HG02981 (cell line): ENCODE results near the gene CHCT1.
A peak's percentile ranks its signal among the peaks of the same experiment; 100 is the strongest.
"Not testable (repeated sequence)": the region's sequence is repeated elsewhere in the genome, so short reads cannot be mapped to it uniquely, and the experiment has no call there.

Source experiments
- ATAC-seq: cut with Tn5 transposase; IDR thresholded peaks from one replicate; pipeline ENCODE4 v1.9.1; 2021; ENCODE audit warnings: mild to moderate bottlenecking, moderate library complexity; ENCODE audit not compliant: unreplicated experiment

The CHCT1 gene

DNA sequence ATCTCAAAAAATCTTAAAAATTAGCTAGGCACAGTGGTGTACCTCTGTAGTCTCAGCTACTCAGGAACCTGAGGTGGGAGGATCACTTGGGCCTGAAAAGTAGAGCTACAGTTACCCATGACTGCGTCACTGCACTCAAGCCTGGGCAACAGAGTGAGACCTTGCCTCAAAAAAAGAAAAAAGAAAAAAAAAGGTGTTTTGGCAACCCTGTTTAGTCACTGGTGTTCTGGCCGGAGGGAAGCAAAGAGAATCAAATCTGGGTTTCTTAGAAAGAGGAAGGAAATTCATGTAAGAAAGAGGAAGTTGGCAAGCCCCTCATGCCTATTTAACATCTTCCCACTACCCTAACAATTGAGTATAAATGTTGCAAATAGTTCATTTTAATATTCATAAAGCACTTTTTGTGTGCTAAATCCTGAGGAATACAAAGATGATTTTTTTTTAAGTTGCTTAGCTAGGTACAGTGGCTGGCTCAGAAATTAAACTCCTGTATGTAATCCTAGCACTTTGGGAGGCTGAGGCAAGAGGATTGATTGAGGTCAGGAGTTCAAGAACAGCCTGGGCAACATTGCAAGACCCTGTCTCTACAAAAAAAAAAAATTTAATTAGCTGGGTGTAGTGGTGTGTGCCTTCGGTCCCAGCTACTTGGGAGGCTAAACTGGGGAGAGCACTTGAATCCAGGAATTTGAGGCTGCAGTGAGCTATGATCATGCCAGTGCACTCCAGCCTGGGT lies 23.9 kb upstream of the CHCT1 start:
- ATAC-seq, result peak; percentile 66

DNA sequence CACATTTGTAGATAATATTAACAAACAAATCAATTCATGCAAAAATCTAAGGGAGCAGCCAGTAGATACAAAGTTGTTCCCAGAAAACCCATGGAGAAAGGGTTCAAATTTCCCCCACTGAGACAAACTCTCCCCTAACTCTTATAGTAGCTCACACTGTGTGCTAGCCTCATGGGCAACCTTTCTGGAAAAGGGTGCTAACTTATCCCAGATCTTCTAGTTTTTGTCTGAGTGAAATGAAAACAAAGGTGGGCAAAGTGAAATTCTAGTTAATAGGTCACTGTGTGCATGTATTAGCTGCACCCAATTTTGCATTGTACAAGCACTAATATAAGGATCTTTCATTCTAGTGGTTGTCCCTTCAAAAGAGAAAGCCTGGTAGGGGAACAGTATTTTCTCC lies 20.5 kb upstream of the CHCT1 start:
- ATAC-seq, result no peak

DNA sequence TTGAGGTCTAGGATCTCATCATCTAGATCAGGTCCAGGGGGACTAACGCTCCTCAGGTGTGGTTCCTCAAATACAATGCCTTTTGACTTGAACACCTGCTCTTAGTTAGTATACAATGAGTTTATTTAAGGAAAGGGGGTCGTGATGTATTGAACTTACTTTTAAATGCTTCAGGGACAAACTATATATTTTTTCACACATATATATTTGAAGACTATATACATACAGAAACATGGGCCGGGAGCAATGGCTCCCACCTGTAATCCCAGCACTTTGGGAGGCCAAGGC lies 18.8 kb upstream of the CHCT1 start:
- no peak for ATAC-seq

DNA sequence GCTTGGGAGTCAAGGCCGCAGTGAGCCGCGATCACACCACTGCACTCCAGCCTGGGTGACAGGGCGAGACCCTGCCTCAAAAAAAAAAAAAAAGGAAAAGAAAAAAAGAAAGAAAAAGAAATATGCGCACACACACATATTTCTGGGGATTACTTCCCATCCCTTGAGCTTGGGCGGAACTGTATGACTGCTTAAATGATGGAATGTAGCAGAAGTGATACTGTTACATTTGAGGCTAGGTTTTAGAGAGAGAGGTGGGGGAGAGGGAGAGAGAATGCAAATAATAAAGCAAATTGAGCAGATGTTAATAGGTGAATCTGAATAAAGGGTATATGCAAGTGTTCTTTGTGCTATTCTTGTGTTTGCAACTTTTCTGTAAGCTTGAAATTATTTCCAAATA lies 18.3 kb upstream of the CHCT1 start:
- no peak for ATAC-seq

DNA sequence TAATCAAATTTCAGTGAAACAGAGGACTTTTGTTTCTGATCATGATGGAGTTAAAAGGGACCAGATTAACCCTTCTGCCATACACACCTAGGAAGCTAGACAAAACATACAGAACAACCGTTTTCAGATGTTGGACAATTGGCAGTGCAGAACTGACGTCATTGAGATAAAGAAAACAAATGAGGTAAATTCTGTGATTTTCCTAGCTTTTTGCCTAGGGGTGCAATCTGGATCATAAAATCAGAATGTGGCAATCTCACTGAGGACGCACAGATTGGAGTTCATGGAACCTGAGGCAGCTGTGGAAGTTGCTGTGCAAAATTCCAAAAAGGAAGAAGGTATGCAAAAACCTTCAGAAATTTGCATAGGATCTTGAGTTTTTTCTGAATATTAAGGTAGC lies 15.4 kb upstream of the CHCT1 start:
- no peak for ATAC-seq

DNA sequence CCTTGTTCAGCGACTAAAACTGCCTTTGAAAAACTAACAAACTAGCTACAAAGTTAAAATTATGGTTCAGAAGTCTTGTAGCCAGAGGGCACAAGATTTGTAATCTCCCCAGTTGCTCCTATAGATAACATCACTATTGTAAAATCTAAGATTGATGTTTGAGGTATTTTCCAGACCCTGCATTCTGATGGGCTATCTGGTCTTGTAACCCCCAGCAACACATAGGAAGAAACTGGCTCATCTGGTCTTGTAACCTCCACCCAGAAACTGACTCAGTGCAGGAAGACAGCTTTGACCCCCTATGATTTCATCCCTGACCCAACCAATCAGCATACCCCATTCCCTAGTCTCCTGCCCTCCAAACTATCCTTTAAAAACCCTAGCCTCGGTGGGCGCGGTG lies 12.3 kb upstream of the CHCT1 start:
- ATAC-seq, result no peak

DNA sequence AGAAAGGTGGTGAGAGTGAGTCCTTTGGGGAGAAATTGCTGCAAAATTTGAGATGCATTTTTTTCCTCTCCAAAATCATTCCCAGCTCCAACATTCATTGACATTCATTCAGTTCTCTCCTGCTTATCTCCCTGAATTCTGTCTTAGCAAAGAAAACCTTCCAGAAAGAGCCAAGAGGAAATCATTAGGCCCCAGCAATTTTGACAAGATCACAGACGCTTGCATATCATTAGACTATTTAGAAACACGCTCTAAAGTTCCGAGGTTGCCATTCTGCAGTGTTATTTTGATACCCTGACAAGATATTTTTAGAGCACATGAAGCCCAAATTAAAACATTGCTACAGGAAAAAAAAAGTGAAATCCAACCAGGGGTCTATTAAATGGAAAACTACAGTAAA lies 9.6 kb upstream of the CHCT1 start:
- ATAC-seq, result no peak

DNA sequence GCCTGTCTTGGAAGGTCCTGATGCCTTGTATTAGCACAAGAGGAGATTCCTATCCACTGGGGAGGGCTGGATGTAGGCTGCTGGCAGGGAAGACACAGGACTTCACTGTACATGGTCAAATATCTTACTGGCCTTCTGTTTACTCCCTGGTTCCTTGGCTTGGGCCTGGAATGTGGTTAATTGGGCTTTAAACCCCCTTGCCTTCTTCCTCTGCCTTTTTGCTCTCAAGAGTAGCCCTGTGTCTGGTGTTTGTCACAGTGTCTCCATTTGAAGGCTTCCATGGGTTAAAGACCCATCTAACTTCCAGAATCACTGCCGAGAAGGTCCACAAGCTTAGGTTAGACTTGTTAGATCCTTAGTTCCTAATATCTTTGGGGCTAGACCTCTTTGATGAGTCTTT lies 7.1 kb upstream of the CHCT1 start:
- no peak for ATAC-seq

DNA sequence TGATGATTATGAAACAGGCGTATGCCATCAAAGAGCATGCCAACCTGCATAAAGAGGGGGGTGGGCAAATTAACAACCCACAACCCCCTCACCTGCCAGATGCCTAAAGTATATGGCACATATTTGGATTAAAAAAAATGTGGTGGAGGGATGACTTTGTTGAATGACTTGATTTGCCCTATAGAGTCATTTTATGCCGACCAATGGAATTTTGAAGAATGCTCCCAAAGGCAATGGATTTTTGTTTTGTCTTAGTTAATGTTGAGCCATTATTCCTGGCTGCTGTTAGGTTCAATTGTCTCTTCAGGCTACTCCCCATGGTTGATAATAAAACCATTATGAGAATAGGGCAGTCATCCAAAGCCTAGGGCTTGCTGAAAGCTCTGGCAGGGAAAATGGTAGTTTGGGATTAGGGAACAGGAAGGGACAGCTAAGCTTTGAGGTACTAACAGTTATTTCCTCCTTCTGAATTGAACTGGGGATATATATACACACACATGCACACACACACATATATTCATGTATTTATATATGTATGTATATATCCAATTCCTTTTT lies 5.8 kb upstream of the CHCT1 start:
- ATAC-seq, result no peak

DNA sequence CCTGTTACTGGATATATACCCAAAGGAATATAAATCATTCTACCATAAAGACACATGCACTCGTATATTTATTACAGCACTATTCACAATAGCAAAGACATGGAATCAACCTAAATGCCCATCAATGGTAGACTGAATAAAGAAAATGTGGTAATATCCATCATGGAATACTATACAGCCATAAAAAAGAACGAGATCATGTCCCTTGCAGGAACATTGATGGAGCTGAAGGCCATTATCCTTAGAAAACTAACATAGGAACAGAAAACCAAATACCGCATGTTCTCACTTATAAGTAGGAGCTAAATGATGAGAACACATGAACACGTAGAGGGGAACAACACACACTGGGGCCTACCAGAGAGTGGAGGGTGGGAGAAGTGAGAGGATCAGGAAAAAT lies 3.3 kb upstream of the CHCT1 start:
- not testable (repeated sequence) for ATAC-seq

DNA sequence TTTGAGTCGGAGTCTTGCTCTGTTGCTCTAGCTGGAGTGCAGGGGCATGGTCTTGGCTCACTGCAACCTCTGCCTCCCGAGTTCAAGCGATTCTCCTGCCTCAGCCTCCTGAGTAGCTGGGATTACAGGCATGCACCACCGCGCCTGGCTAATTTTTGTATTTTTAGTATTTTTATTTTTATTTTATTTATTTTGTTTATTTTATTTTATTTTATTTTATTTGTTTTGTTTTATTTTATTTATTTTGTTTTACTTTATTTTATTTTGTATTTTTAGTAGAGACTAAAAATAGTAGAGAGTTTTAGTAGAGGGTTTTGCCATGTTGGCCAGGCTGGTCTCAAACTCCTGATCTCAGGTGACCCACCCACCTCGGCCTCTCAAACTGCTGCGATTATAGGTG lies 2.4 kb upstream of the CHCT1 start:
- not testable (repeated sequence) for ATAC-seq

DNA sequence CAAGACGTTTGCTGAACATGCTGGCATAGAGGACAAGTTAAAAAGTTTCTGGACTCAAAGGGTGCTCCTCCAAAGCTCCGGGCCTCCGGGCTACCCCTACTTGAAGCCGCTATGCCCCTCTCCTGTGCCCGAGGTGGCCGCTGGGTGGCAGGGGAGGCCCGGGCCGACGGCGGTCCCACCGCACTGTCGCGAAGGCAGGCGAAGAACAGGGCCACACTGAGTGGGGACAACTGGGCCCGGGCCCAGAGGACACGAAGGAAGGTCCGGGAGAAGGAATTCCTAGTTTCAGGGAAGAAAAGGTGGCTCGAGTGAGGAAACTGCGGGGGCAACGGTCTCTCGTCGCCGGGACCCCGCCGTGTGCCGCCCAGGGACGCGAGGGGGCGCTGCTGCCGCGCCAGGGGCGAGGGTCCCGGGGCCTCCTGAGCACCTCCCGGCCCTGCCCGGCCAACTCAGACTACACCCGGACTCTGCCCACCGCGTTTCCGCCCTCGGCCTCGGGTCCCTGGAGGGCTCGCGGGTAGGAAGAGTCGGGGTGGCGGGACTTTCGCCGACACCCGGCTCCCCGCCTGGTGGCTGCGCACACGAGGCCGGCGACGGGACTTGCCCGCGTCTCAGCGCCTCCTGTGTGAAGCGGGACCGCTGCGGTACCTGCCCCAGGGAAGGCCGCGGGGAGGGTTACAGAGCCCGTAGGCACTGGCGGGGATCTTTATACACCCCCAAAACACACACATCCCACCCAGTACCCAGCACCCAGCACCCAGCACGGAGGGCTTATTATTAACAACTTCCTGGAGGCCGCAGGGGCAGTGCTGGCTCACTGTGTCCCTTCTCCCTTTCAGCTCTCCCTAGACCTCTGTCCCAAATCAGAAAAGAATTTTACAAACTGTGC lies 772 bp upstream of the CHCT1 start:
- peak; percentile 90 for ATAC-seq

DNA sequence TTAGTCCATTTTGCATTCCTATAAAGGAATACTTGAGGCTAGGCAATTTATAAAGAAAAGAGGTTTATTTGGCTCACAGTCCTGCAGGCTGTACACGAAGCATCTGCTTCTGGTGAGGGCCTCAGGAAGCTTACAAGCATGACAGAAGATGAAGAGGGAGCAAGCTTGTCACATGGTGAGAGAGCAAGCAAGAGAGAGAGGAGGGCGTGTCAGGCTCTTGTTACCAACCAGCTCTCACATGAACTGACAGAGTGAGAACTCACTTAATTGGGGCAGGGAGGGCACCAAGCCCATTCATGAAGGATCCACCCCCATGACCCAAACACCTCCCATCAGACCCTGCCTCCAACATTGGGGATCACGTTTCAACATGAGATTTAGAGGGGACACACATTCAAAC lies 1.6 kb downstream of the CHCT1 start:
- no peak for ATAC-seq

DNA sequence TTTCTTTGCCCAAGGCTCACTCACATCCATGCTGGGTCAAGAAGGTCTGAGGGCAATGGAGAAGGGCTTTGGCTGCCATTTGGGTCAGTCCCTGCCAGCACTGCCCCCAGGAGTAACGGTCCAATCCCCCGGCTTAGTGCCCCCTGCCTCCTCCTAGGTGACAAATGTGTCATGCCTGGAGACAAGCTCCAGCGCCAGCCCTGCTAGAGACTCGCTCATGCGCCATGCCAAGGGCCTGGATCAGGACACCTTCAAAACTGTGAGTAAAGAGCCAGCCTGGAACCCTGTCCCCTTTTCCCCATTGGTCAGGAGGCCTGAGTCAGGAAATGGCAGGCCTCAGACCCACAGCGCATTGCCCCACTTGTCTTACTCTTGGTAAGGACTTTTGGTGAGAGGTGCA lies 3.3 kb downstream of the CHCT1 start:
- no peak for ATAC-seq

DNA sequence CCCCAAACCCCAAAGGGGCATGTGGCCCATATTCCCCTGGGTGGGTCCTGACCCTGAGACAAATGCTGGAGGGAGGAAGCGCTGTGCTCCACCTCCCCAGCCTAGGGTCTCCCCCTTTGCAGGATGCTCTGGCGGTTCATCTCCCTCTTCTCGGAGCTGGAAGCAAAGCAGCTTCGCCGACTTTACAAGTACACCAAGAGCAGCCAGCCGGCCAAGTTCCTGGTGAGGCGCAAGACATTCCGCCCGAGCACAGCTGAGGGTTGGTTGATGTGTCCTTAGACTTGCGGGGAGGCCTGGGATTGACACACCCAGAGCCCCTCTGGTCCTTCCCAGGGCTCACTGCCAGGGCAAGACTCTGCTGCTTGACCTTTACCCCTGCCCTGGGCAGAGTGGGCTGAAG lies 4.3 kb downstream of the CHCT1 start:
- ATAC-seq, result no peak

DNA sequence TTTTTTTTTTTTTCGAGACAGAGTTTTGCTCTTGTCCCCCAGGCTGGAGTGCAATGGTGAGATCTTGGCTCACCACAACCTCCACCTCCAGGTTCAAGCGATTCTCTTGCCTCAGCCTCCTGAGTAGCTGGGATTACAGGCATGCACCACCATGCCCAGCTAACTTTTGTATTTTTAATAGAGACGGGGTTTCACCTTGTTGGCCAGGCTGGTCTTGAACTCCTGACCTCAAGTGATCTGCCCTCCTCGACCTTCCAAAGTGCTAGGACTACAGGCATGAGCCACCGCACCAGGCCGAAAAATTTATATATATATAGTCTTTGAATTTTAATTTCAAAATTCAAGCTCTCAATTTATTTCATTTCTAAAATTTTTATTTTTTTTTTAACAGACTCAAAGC lies 6.2 kb downstream of the CHCT1 start:
- not testable (repeated sequence) for ATAC-seq

DNA sequence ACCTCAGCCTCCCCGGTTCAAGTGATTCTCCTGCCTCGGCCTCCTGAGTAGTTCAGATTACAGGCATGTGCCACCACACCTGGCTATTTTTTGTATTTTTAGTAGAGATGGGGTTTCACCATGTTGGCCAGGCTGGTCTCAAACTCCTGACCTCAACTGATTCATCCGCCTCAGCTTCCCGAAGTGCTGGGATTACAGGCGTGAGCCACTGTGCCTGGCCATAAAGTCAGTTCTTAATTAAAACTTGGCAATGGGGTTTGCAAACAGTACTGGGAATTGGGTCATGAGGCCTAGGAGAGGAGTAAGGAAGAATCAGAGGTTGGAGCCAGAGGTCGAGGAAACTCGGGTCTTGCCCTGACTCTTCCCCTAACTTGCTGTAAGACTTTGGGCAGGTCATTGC lies 8.3 kb downstream of the CHCT1 start:
- ATAC-seq, result not testable (repeated sequence)

DNA sequence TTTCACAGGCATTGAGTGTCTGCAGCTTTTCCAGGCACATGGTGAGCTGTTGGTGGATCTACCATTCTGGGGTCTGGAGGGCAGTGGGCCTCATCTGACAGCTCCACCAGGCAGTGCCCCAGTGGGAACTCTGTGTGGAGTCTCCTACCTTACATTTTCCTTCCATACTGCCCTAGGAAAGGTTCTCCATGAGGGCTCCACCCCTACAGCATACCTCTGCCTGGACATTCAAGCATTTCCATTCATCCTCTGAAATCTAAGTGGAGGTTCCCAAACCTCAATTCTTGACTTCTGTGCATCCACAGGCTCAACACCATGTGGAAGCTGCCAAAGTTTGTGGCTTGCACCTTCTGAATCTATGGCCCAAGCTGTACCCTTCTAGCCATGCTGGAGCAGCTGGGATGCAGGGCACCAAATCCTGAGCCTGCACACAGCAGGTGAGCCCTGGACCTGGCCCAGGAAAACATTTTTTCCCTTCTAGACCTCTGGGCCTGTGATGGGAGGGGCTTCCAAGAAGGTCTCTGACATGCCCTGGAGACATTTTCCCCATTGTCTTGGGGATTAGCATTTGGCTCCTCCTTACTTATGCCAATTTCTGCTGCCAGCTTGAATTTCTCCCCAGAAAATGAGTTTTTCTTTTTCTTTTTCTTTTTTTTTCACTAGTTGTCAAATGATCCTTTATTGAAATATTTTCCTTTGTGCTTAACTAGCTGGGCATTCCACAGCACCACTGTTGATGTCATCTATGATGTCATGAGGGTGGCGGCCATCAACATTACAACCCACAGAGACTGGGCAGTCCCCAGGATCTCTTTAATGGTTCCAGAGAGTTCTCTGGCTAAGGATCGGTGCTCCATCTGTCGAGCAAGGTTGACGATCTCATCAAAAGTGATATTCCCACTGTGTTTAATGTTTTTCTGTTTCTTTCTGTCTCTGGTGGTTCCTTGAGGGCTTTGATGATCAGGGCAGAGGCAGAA lies 11.0 kb downstream of the CHCT1 start:
- ATAC-seq, result not testable (repeated sequence)

DNA sequence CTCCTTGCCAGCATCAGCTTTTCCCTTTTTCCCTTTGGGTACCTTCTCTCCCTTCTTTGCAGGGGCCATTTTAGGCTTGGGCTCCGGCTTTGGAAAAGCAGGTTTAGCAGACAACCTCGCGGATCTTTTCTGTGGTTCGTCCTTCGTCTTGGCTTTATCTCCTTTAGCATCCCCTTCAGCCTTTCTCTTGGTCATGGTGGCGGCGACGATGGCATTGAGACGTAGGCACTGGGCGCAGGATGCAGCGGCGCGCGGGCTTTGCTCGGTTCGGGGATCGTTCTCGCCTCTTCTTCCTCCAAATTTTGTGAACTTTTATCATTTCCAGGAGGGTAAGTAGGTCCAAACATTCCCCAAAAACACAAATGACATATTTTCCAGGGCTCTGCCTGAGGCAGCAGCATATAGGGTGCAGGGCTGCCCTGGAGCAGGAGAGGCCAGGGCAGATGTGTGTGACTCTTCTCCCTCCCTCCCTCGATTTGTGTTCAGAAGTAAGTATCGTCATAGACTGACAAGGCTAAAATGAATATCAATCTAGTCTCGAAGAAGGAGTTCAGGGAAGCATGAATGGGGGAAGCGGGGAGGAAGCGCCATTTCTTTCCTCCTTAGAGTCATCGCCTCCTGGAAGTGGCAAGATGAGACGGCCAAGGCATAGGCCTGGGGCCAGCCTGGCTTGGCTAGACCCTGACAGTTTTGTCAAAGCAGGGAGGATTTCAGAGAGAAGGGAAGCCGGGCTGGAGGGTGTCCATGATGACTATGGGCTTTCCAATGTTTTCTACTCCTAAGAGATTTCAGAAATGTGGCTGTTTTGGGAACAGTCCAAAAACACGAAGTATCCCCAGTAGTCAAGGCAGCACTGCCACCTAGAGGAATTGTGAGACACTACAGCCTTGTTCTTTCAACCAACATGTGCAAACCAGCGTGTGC lies 13.2 kb downstream of the CHCT1 start:
- no peak for ATAC-seq

DNA sequence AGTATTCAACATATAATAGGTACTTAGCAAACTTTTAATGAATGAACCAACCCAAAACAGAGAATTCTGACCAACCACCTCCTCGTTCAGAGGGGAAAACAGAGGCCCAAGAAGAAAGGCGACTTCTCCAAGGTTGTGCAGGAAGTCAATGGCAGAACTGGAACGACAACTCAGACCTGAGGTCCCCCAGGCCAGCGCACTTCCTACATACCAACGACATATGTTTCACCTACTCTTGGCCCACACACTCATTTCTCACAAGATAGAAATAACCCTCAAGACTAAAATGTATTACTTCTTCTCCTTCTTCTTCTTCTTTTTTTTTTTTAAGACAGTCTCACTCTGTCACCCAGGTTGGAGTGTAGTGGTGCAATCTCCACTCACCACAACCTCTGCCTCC lies 14.4 kb downstream of the CHCT1 start:
- no peak for ATAC-seq
